Muscle of leg (tissue), 11 donors: ENCODE measurements around the gene APOB. TPM values are rescaled to one million over a fixed set of nuclear protein-coding genes. Genes with fewer than 3 reads are reported as not detected.

Source experiments
- DNase-seq: peaks from one replicate; pipeline ENCODE4 v3.0.0; 2013
- H3K27ac ChIP-seq: one replicate; pipeline ENCODE4 v1.5.1; 2013; ENCODE audit warnings: mild to moderate bottlenecking, low read length, control low read depth
- H3K27me3 ChIP-seq: one replicate; pipeline ENCODE4 v1.6.1; 2013; ENCODE audit warnings: low read length; ENCODE audit not compliant: control insufficient read depth, insufficient read depth
- H3K36me3 ChIP-seq: one replicate; pipeline ENCODE4 v1.6.1; 2013; ENCODE audit warnings: low read length; ENCODE audit not compliant: control insufficient read depth, insufficient read depth
- H3K4me1 ChIP-seq: one replicate; pipeline ENCODE4 v1.6.1; 2013; ENCODE audit warnings: low read length; ENCODE audit not compliant: control insufficient read depth, insufficient read depth
- H3K4me3 ChIP-seq: one replicate; pipeline ENCODE4 v1.5.1; 2013; ENCODE audit warnings: low read length, control low read depth
- H3K9me3 ChIP-seq: replicated peaks from 2 replicates; pipeline ENCODE4 v1.6.1; 2013; ENCODE audit warnings: low read depth, low read length; ENCODE audit not compliant: control insufficient read depth
- WGBS: methylation state at CpG from one replicate; pipeline ENCODE4 v1.1.5; 2013; ENCODE audit warnings: missing lambda C conversion rate; ENCODE audit not compliant: insufficient coverage; 5-methylcytosine and 5-hydroxymethylcytosine counted together
- polyA plus RNA-seq, 8 donors: library from polyadenylated mRNA; unstranded; fragments of 120-200 nt; gene quantifications; one replicate each; pipeline versions ENCODE4 v1.2.1 to v1.2.3, GENCODE V29; 2013; ENCODE audit warnings: inconsistent platforms in 1 of 8, low replicate concordance in 1 of 8; ENCODE audit not compliant: insufficient read length in 8 of 8, insufficient read depth in 1 of 8
- total RNA-seq: library from RNA; stranded (reverse); fragments of 120-200 nt; gene quantifications from one replicate; pipeline ENCODE4 v1.2.4, GENCODE V29; 2013

APOB gene
- total and polyA plus RNA-seq, 9 donors = 0.05 to 51.3 (median 0.33) TPM

- H3K4me1 ChIP-seq = peaks cover 13% of the 10 kb centered on the region
- DNase-seq = peak; percentile 43
- H3K27me3 ChIP-seq = no peaks in the 10 kb centered on the region
These were observed 51.6 kb downstream of the APOB start for GRCh38 chr2:20992201-20992711.

DNA sequence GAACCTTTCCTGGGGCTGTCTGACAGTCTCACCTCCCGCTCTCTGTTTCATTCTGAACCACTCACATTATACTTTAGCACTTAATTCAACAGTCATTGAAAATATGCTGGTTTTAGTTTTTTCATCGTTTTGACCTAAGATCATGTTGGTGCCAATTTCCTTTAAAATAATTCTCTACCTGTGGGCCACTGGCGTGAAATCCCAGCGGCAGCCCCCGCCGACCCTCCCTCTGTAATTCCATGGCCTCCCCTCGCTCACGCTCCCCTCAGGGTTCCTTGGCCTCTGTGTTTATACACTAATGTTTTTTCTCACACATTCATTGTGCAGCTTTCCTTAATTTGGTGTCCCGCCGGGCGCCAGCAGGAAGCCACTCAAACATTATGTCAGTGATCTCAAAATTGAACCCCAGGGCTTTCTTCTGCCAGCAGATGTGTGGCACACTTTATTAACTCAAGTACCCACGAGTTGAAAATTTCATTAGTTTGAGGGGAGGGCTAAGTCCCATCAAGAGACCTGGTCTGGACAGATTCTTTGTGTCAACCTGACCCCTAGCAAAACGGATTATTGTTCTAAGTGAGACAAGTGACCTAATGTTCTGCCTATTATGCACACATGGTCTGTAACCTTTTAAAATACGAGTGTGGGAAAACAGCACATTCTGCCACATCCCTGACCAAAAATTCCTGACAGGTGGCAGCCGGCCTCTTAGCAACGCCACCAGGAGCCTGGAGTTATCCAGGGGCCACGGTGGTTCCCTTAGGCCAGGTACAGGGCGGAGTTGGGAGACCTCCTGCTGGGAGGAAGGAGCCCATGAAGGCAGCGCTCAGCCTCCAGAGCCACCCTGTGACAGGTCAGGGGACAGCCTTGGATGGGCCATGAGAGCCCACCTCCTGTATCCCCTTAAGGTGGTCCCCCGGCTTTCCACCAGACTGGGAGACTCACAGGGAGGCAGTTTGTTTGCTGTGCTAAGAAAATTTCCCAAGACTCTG, 53.1 kb downstream of the APOB start:
- no peak overlapping the region for H3K27ac ChIP-seq
- WGBS = 62% methylated on average over 17 of the region's 20 CpGs
- no peaks in the 10 kb centered on the region for H3K36me3 ChIP-seq
- no peaks in the 10 kb centered on the region for H3K9me3 ChIP-seq
- no peak for DNase-seq
- H3K27me3 ChIP-seq = no peaks in the 10 kb centered on the region
- peaks cover 13% of the 10 kb centered on the region for H3K4me1 ChIP-seq
- no peak overlapping the region for H3K4me3 ChIP-seq

More at GRCh38 chr2:20992201-20992711, 51.6 kb downstream of the APOB start:
- 26% methylated on average over 3 of the region's 8 CpGs for WGBS
- no peak overlapping the region for H3K4me3 ChIP-seq
- no peak overlapping the region for H3K27ac ChIP-seq
- no peaks in the 10 kb centered on the region for H3K36me3 ChIP-seq
- no peaks in the 10 kb centered on the region for H3K9me3 ChIP-seq

- Histone ChIP-seq H3K4me1 (peaks cover 18% of the 10 kb centered on the region), H3K27me3 (no peaks in the 10 kb centered on the region), H3K9me3 (no peaks in the 10 kb centered on the region), H3K36me3 (no peaks in the 10 kb centered on the region), H3K27ac (no peak overlapping the region), H3K4me3 (no peak overlapping the region)
- no CpG with 5 or more reads among the region's 1 CpG for WGBS
- no peak for DNase-seq
These were observed 54.5 kb downstream of the APOB start for GRCh38 chr2:20989404-20989803.

DNA sequence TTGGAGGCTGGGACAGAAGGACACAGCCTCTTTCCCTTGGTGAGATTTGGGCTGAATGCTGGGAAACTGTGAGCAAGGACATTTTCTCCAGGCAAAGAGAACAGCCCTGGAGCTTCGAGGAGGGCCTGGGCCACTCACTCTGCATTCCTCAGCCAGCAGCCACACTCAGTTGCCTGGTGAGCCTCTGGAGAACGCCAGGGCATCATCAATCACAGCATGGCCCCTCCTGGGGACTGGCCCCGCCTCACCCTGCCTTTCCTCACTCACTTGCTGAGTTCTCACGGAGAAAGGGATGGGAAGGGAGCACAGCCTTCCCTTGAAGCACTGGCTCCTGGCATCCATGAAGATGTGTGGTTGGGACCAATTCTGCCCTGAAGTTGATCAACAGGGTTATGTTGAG, 55.0 kb downstream of the APOB start:
- H3K36me3 ChIP-seq = no peaks in the 10 kb centered on the region
- H3K9me3 ChIP-seq = no peaks in the 10 kb centered on the region
- H3K27ac ChIP-seq = no peak overlapping the region
- peaks cover 21% of the 10 kb centered on the region for H3K4me1 ChIP-seq
- DNase-seq = no peak
- no peaks in the 10 kb centered on the region for H3K27me3 ChIP-seq
- no peak overlapping the region for H3K4me3 ChIP-seq
- 46% methylated on average over 2 of the region's 4 CpGs for WGBS

DNA sequence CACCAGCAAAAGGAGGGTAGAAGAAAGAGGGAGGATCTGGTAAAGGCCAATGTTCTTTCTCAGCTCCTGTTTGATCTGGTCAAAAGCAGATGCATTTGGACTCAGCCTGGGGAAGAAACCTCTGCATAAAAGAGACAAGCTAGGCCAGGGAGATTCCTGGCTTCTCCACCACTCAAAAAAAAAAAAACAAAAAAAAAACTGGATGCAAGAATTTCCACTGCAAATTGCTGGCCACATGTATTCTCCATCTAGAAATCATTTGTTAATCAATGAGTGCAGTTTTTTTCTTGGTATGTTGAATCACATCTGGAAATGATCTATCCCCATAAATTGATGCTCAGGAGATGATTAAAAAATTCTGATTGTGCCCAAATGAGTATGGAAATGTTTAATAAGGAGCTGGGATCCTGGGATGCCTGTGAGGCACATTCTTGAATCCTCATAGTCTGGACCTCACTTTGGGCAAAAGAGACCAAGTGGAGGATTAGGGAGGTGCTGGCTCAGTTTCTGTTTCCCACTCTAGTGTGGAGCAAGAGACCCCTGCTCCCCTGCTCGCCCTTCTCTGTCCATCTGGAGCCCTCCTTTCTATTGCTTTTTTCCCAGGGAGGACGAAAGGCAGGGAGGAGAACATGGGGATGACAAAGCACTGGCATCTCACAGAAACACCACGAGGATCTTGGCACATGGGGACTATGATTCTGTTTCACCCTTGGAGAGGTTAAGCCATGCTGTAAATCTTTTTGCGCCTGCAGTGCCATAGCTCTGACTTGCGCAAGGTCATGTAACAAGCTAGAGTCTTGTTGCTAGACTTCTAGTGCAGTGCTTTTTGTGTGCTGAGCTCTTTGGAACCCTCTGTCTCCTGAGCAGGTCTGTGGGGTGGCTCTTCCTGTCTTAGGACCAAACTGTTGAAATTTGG, 57.6 kb downstream of the APOB start:
- peak; percentile 82 for DNase-seq
- Histone ChIP-seq H3K9me3 (no peaks in the 10 kb centered on the region), H3K4me3 (no peak overlapping the region), H3K27me3 (no peaks in the 10 kb centered on the region), H3K27ac (no peak overlapping the region), H3K36me3 (no peaks in the 10 kb centered on the region), H3K4me1 (peaks cover 20% of the 10 kb centered on the region)
- WGBS = 34% methylated on average over 5 of the region's 5 CpGs

GRCh38 chr2:20985062-20985461, 58.8 kb downstream of the APOB start:
- Histone ChIP-seq H3K27ac (no peak overlapping the region), H3K9me3 (no peaks in the 10 kb centered on the region), H3K4me3 (no peak overlapping the region), H3K27me3 (no peaks in the 10 kb centered on the region), H3K36me3 (no peaks in the 10 kb centered on the region), H3K4me1 (peaks cover 18% of the 10 kb centered on the region)
- no peak for DNase-seq
- 34% methylated on average over 5 of the region's 5 CpGs for WGBS

DNA sequence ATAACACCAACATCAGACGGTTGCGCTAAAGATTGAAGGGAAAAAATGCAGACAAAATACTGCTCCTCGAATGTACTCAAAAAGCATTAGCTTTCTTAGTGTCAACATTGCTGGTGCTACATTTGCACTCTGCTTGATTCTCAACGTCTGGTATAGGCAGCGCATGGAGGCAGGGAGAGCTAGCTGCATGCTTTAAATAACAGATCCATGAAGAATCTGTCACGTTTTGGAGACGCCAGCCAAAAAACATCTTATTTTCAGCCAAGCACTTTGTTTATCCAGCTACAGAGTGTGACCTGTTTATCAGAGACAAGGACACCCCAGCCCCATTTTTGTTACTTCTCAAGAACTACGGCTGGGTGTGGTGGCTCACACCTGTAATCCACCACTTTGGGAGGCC, 59.5 kb downstream of the APOB start:
- WGBS = 68% methylated on average over 6 of the region's 8 CpGs
- no peaks in the 10 kb centered on the region for H3K9me3 ChIP-seq
- no peak overlapping the region for H3K27ac ChIP-seq
- no peaks in the 10 kb centered on the region for H3K36me3 ChIP-seq
- H3K4me3 ChIP-seq = no peak overlapping the region
- DNase-seq = no peak
- peaks cover 11% of the 10 kb centered on the region for H3K4me1 ChIP-seq
- H3K27me3 ChIP-seq = no peaks in the 10 kb centered on the region

DNA sequence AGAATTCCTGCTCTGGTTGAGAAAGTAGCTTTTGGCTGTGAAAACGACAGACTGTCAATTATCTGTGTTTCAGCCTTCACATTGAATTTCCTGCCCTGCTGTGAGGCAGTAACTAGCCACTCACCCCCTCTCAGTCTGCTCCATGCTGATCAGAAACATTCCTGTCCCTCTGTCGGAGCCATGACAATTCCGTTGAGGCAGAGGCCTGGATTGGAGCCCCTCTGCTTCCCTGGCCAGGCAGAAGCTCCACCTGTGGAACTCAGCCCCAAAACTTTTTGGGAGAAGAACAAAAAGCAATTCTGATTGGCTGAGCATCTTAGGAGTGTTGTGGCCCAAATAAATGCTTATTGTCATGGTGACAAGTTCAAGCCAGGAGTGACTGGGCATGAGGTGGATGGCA, 60.0 kb downstream of the APOB start:
- WGBS = 17% methylated on average over 3 of the region's 3 CpGs
- DNase-seq = no peak
- Histone ChIP-seq H3K4me1 (peaks cover 11% of the 10 kb centered on the region), H3K9me3 (no peaks in the 10 kb centered on the region), H3K36me3 (no peaks in the 10 kb centered on the region), H3K27ac (no peak overlapping the region), H3K4me3 (no peak overlapping the region), H3K27me3 (no peaks in the 10 kb centered on the region)

DNA sequence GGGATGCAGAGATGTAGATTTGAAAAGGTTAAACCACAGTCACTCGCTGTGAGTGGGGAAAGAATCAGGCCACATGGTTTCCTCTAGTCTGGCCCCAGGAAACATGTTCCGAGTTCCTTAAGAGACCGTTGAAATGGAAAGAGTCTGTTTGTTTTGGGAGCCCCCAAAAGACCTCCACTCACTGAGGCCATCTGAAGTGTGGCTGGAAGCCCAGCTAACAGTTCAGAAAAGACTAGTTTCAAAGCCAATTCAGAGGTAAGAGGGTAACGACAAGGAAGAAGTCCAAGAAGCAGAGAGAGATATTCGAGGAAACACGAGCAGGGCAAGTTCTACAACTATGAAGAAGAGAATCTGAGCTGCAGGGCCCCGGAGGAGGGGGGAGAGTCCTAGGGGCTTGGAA, 61.0 kb downstream of the APOB start:
- 34% methylated on average over 7 of the region's 7 CpGs for WGBS
- no peaks in the 10 kb centered on the region for H3K27me3 ChIP-seq
- no peak overlapping the region for H3K27ac ChIP-seq
- H3K36me3 ChIP-seq = no peaks in the 10 kb centered on the region
- H3K9me3 ChIP-seq = no peaks in the 10 kb centered on the region
- peaks cover 15% of the 10 kb centered on the region for H3K4me1 ChIP-seq
- peak; percentile 39 for DNase-seq
- no peak overlapping the region for H3K4me3 ChIP-seq
